T-helper 1 cell (primary cell): ENCODE results near the gene ABCA9.
A peak's percentile ranks its signal among the peaks of the same experiment; 100 is the strongest.
"Not testable (repeated sequence)": the region's sequence is repeated elsewhere in the genome, so short reads cannot be mapped to it uniquely, and the experiment has no call there.

Experiments
- DNase-seq, 5 donors: peaks; one replicate each; pipeline ENCODE4 v3.0.0-alpha.2; 2012 to 2020
- total RNA-seq, 4 donors: gene quantifications; one replicate each; lab custom pipeline; 2026; lab: John Stamatoyannopoulos, UW

ABCA9 gene
- total RNA-seq = 0 to 1.9 (median 0.30) reads per million in 4 donors

- no peak for DNase-seq
Measured at GRCh38 chr17:69060822-69061221, at the start of gene ABCA9. TSS of gene ABCA9 (minus strand) at chr17:69060927. CDS start at chr17:69051126, 9,801 bp downstream.

GRCh38 chr17:69105907-69106730 lies 45.4 kb upstream of the ABCA9 start:
- no peak for DNase-seq

GRCh38 chr17:69103557-69104233 lies 43.0 kb upstream of the ABCA9 start:
- DNase-seq = no peak

- no peak for DNase-seq
Measured at GRCh38 chr17:69098625-69099024, 37.9 kb upstream of the ABCA9 start.

- DNase-seq = no peak
Measured at GRCh38 chr17:69096541-69096940, 35.8 kb upstream of the ABCA9 start.

- no peak for DNase-seq
Measured at GRCh38 chr17:69093995-69094394, 33.3 kb upstream of the ABCA9 start.

- no peak for DNase-seq
Measured at GRCh38 chr17:69093279-69093789, 32.6 kb upstream of the ABCA9 start.

- DNase-seq = no peak
Measured at GRCh38 chr17:69090365-69090764, 29.6 kb upstream of the ABCA9 start.

- DNase-seq = no peak
Measured at GRCh38 chr17:69088643-69089200, 28.0 kb upstream of the ABCA9 start.

- no peak for DNase-seq
Measured at GRCh38 chr17:69086641-69087040, 25.9 kb upstream of the ABCA9 start.

- no peak for DNase-seq
Measured at GRCh38 chr17:69084911-69085310, 24.2 kb upstream of the ABCA9 start.

GRCh38 chr17:69082696-69083095 lies 22.0 kb upstream of the ABCA9 start:
- no peak for DNase-seq

GRCh38 chr17:69078864-69079263 lies 18.1 kb upstream of the ABCA9 start:
- no peak for DNase-seq

- DNase-seq = no peak
Measured at GRCh38 chr17:69075823-69076222, 15.1 kb upstream of the ABCA9 start.

GRCh38 chr17:69073392-69073791 lies 12.7 kb upstream of the ABCA9 start:
- DNase-seq = not testable (repeated sequence)

GRCh38 chr17:69072803-69073256 lies 12.1 kb upstream of the ABCA9 start:
- not testable (repeated sequence) for DNase-seq

GRCh38 chr17:69071233-69071586 lies 10.5 kb upstream of the ABCA9 start:
- DNase-seq = not testable (repeated sequence)

- DNase-seq = peak in 1 of 5 donors; percentile 27
Measured at GRCh38 chr17:69070378-69071232, 9.9 kb upstream of the ABCA9 start.

- DNase-seq = no peak
Measured at GRCh38 chr17:69069226-69069750, 8.6 kb upstream of the ABCA9 start.

- DNase-seq = no peak
Measured at GRCh38 chr17:69067274-69068047, 6.7 kb upstream of the ABCA9 start.

- DNase-seq = no peak
Measured at GRCh38 chr17:69066482-69066881, 5.8 kb upstream of the ABCA9 start.
